Central memory CD8-positive, alpha-beta T cell (primary cell): ENCODE results near the gene PTRH2.

Source experiments
- ATAC-seq: fragments of 150-1000 bp; cut with Tn5 transposase; replicated peaks from 2 replicates; pipeline ENCODE4 v1.10.0; 2022; ENCODE audit warnings: mild to moderate bottlenecking, moderate FRiP score, moderate number of reproducible peaks; ENCODE audit not compliant: poor library complexity, severe bottlenecking; ENCODE audit errors: extremely low read depth
- DNase-seq, 2 donors: peaks; one replicate each; pipeline ENCODE4 v3.0.0; 2021; ENCODE audit warnings: low spot score in 2 of 2
- H3K27ac Mint-ChIP-seq: one replicate; pipeline ENCODE4 v1.8.0; 2022; ENCODE audit warnings: low read depth, mild to moderate bottlenecking, moderate library complexity, mixed read lengths
- H3K27me3 Mint-ChIP-seq: one replicate; pipeline ENCODE4 v1.8.0; 2022; ENCODE audit warnings: mixed read lengths
- H3K36me3 Mint-ChIP-seq: one replicate; pipeline ENCODE4 v1.8.0; 2022; ENCODE audit warnings: mild to moderate bottlenecking, moderate library complexity, mixed read lengths; ENCODE audit not compliant: insufficient read depth
- H3K4me1 Mint-ChIP-seq: one replicate; pipeline ENCODE4 v1.8.0; 2022; ENCODE audit warnings: mixed read lengths
- H3K4me3 Mint-ChIP-seq: one replicate; pipeline ENCODE4 v1.8.0; 2022; ENCODE audit warnings: mild to moderate bottlenecking, moderate library complexity, mixed read lengths
- H3K9me3 Mint-ChIP-seq: one replicate; pipeline ENCODE4 v1.8.0; 2022; ENCODE audit warnings: mixed read lengths

PTRH2 gene

GRCh38 chr17:59711936-59712335 lies 4.7 kb upstream of the PTRH2 start:
- ATAC-seq (no peak), DNase-seq (no peak)
- Mint-ChIP-seq H3K27me3 (no peaks in the 10 kb centered on the region), H3K9me3 (no peaks in the 10 kb centered on the region), H3K4me1 (peaks cover 42% of the 10 kb centered on the region), H3K27ac (no peak overlapping the region), H3K36me3 (peaks cover 15% of the 10 kb centered on the region), H3K4me3 (no peak overlapping the region)

- peaks cover 54% of the 10 kb centered on the region for H3K4me1 Mint-ChIP-seq
- ATAC-seq = peak; percentile 6
- no peaks in the 10 kb centered on the region for H3K9me3 Mint-ChIP-seq
- H3K4me3 Mint-ChIP-seq = peak overlapping the region; percentile 100
- peak in 1 of 2 donors; percentile 10 for DNase-seq
- peak overlapping the region; percentile 100 for H3K27ac Mint-ChIP-seq
- H3K36me3 Mint-ChIP-seq = peaks cover 19% of the 10 kb centered on the region
- H3K27me3 Mint-ChIP-seq = no peaks in the 10 kb centered on the region
These were observed 771 bp upstream of the PTRH2 start for GRCh38 chr17:59707971-59708430.

GRCh38 chr17:59702304-59702703 lies 4.9 kb downstream of the PTRH2 start:
- Mint-ChIP-seq H3K4me3 (no peak overlapping the region), H3K9me3 (no peaks in the 10 kb centered on the region), H3K4me1 (peaks cover 65% of the 10 kb centered on the region), H3K36me3 (peaks cover 20% of the 10 kb centered on the region), H3K27me3 (no peaks in the 10 kb centered on the region), H3K27ac (no peak overlapping the region)
- ATAC-seq (no peak), DNase-seq (no peak)

GRCh38 chr17:59699786-59700185 lies 7.4 kb downstream of the PTRH2 start:
- ATAC-seq (no peak), DNase-seq (no peak)
- H3K4me3 Mint-ChIP-seq = no peak overlapping the region
- no peaks in the 10 kb centered on the region for H3K9me3 Mint-ChIP-seq
- peaks cover 23% of the 10 kb centered on the region for H3K36me3 Mint-ChIP-seq
- H3K27me3 Mint-ChIP-seq = no peaks in the 10 kb centered on the region
- H3K4me1 Mint-ChIP-seq = peaks cover 46% of the 10 kb centered on the region
- no peak overlapping the region for H3K27ac Mint-ChIP-seq

GRCh38 chr17:59699218-59699617 lies 8.0 kb downstream of the PTRH2 start:
- Mint-ChIP-seq H3K4me3 (no peak overlapping the region), H3K27ac (no peak overlapping the region), H3K9me3 (no peaks in the 10 kb centered on the region), H3K27me3 (no peaks in the 10 kb centered on the region), H3K4me1 (peaks cover 42% of the 10 kb centered on the region), H3K36me3 (peaks cover 26% of the 10 kb centered on the region)
- DNase-seq = no peak
- ATAC-seq = no peak

- no peak for DNase-seq
- no peaks in the 10 kb centered on the region for H3K9me3 Mint-ChIP-seq
- ATAC-seq = no peak
- peaks cover 37% of the 10 kb centered on the region for H3K4me1 Mint-ChIP-seq
- H3K27me3 Mint-ChIP-seq = no peaks in the 10 kb centered on the region
- H3K36me3 Mint-ChIP-seq = peaks cover 33% of the 10 kb centered on the region
- no peak overlapping the region for H3K4me3 Mint-ChIP-seq
- H3K27ac Mint-ChIP-seq = peak overlapping the region; percentile 67
These were observed 9.1 kb downstream of the PTRH2 start for GRCh38 chr17:59698143-59698542.

GRCh38 chr17:59696682-59697277 lies 10.4 kb downstream of the PTRH2 start:
- Mint-ChIP-seq H3K27me3 (no peaks in the 10 kb centered on the region), H3K4me3 (no peak overlapping the region), H3K4me1 (peaks cover 30% of the 10 kb centered on the region), H3K27ac (no peak overlapping the region), H3K36me3 (peaks cover 42% of the 10 kb centered on the region), H3K9me3 (no peaks in the 10 kb centered on the region)
- no peak for DNase-seq
- ATAC-seq = no peak

GRCh38 chr17:59695945-59696681 lies 11.1 kb downstream of the PTRH2 start:
- Mint-ChIP-seq H3K4me1 (peaks cover 30% of the 10 kb centered on the region), H3K4me3 (no peak overlapping the region), H3K27ac (no peak overlapping the region), H3K36me3 (peaks cover 45% of the 10 kb centered on the region), H3K9me3 (no peaks in the 10 kb centered on the region), H3K27me3 (no peaks in the 10 kb centered on the region)
- no peak for DNase-seq
- ATAC-seq = no peak

GRCh38 chr17:59694344-59694743 lies 12.9 kb downstream of the PTRH2 start:
- Mint-ChIP-seq H3K36me3 (peaks cover 54% of the 10 kb centered on the region), H3K4me1 (peaks cover 18% of the 10 kb centered on the region), H3K9me3 (no peaks in the 10 kb centered on the region), H3K27me3 (no peaks in the 10 kb centered on the region), H3K27ac (no peak overlapping the region), H3K4me3 (no peak overlapping the region)
- DNase-seq (no peak), ATAC-seq (no peak)

- DNase-seq (no peak), ATAC-seq (no peak)
- peaks cover 10% of the 10 kb centered on the region for H3K4me1 Mint-ChIP-seq
- H3K36me3 Mint-ChIP-seq = peaks cover 56% of the 10 kb centered on the region
- H3K9me3 Mint-ChIP-seq = no peaks in the 10 kb centered on the region
- no peak overlapping the region for H3K27ac Mint-ChIP-seq
- no peak overlapping the region for H3K4me3 Mint-ChIP-seq
- H3K27me3 Mint-ChIP-seq = no peaks in the 10 kb centered on the region
These were observed 13.6 kb downstream of the PTRH2 start for GRCh38 chr17:59693582-59693981.

- DNase-seq = no peak
- Mint-ChIP-seq H3K4me1 (peaks cover 5% of the 10 kb centered on the region), H3K4me3 (no peak overlapping the region), H3K27me3 (no peaks in the 10 kb centered on the region), H3K27ac (peak overlapping the region; percentile 52), H3K36me3 (peaks cover 83% of the 10 kb centered on the region), H3K9me3 (no peaks in the 10 kb centered on the region)
- ATAC-seq = no peak
These were observed 18.7 kb downstream of the PTRH2 start for GRCh38 chr17:59688496-59688895.

GRCh38 chr17:59688008-59688407 lies 19.2 kb downstream of the PTRH2 start:
- peaks cover 84% of the 10 kb centered on the region for H3K36me3 Mint-ChIP-seq
- no peaks in the 10 kb centered on the region for H3K27me3 Mint-ChIP-seq
- DNase-seq (no peak), ATAC-seq (no peak)
- H3K4me1 Mint-ChIP-seq = peaks cover 5% of the 10 kb centered on the region
- no peaks in the 10 kb centered on the region for H3K9me3 Mint-ChIP-seq
- H3K27ac Mint-ChIP-seq = peak overlapping the region; percentile 69
- no peak overlapping the region for H3K4me3 Mint-ChIP-seq

- Mint-ChIP-seq H3K4me3 (no peak overlapping the region), H3K36me3 (peaks cover 86% of the 10 kb centered on the region), H3K27me3 (no peaks in the 10 kb centered on the region), H3K4me1 (peaks cover 5% of the 10 kb centered on the region), H3K27ac (no peak overlapping the region), H3K9me3 (no peaks in the 10 kb centered on the region)
- ATAC-seq = no peak
- DNase-seq = no peak
These were observed 22.3 kb downstream of the PTRH2 start for GRCh38 chr17:59684967-59685366.
